Psoas muscle (tissue), 8 donors: Measurements from ENCODE around the gene GDPD5. TPM values are rescaled to one million over a fixed set of nuclear protein-coding genes. Genes with fewer than 3 reads are reported as not detected.
A peak's percentile ranks its signal among the peaks of the same experiment; 100 is the strongest.

Experiments used
- ATAC-seq, 4 donors: fragments of 200-7000 bp; cut with Tn5 transposase; one replicate each; pipeline ENCODE4 v1.9.1; 2020; ENCODE audit warnings: moderate library complexity in 3 of 4, mild to moderate bottlenecking in 2 of 4
- DNase-seq, 2 donors: peaks; one replicate each; pipeline ENCODE4 v3.0.0-alpha.2; 2020
- H3K27ac ChIP-seq: fragments of 200-600 bp; one replicate; pipeline ENCODE4 v1.8.0; 2022
- H3K27me3 ChIP-seq, 3 donors: fragments of 200-600 bp in 1 of 3; one replicate each; pipeline versions ENCODE4 v1.6.1 to v1.8.0; 2013 to 2022; ENCODE audit warnings: low read length in 2 of 3, mild to moderate bottlenecking in 2 of 3, moderate library complexity in 1 of 3; ENCODE audit not compliant: insufficient read depth in 3 of 3
- H3K36me3 ChIP-seq, 2 donors: fragments of 200-600 bp in 1 of 2; one replicate each; pipeline versions ENCODE4 v1.6.1 to v1.8.0; 2013 to 2022; ENCODE audit warnings: low read depth in 1 of 2, mild to moderate bottlenecking in 1 of 2, moderate library complexity in 1 of 2; ENCODE audit not compliant: insufficient read depth in 1 of 2
- H3K4me1 ChIP-seq: fragments of 200-600 bp; one replicate; pipeline ENCODE4 v1.8.0; 2022
- H3K4me3 ChIP-seq: fragments of 200-600 bp; one replicate; pipeline ENCODE4 v1.8.0; 2022; ENCODE audit warnings: mild to moderate bottlenecking
- H3K9me3 ChIP-seq: fragments of 200-600 bp; one replicate; pipeline ENCODE4 v1.8.0; 2022
- CTCF ChIP-seq: fragments of 200-600 bp; IDR thresholded peaks from one replicate; pipeline ENCODE4 v1.8.0; 2022; ENCODE audit warnings: antibody characterized with exemption
- WGBS, 3 donors: extraction: QIAGEN DNeasy Blood & Tissue Kit; methylation state at CpG; one replicate each; pipeline versions ENCODE4 v1.1.6 to v1.1.7; 2013; 5-methylcytosine and 5-hydroxymethylcytosine counted together
- intact Hi-C, 2 donors: fragments of 100-400 bp; cut with DNase I; formaldehyde crosslinking; loops; one replicate each; pipeline versions ENCODE4 v1.11.0 to v1.14.2; 2022
- polyA plus RNA-seq, 3 donors: library from polyadenylated mRNA; stranded (reverse); fragments of 200-250 nt; gene quantifications; one replicate each; pipeline ENCODE4 v1.2.3, GENCODE V29; 2013
- total RNA-seq, 4 donors: library from RNA; stranded (reverse); fragmentation: NEBNext Ultra II Directional in 2 of 4; extraction: Animal tissue kit (Norgen Biotek cat#: 25700) in 2 of 4; gene quantifications; one replicate each; pipeline versions ENCODE4 v1.2.1 to v1.2.4, GENCODE V29; 2021 to 2023
- donor health status: healthy with polysubstance abuse.
- donor health status: DM: no; HTN: no; CAD: no; lungs with moderate emphysema.
- donor health status: Bipolar disorder and iron deficiency.
- donor health status: healthy.
- donor health status: DM: yes; HTN: yes; CAD: no.
- donor health status: DM: no; HTN: no; CAD: no.
- donor health status: DM: no; HTN: no; CAD: no.
- donor health status: DM: yes; HTN: yes; CAD: no.

GDPD5 gene
- total and polyA plus RNA-seq, 7 donors = 2.7 to 16.5 (median 11.5) TPM

DNA sequence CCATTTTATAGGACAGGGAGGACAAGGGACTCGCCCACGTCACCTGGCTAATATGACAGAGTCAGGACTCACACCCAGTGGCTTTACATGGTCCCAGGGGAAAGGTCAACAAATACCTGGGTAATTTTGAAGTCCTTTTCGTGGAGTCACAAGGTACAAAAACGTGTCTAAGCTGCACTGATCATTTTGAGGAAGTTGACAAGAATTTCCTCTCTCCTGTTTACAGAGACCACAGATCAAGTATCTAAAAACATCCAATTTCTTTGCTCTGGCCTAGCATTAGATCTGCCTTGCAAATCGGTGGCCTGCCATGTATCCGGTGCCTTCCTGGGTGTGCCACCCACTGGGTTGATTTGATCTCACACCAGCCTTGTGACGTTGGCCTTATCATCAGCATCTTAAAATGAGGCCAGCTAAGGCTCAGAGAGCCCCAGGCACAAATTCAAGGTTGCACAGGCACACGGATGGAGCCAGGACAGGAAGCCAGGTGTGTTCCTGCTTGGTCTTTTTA lies 17.6 kb downstream of the GDPD5 start:
- intact Hi-C loops = no loop called here
- WGBS, 3 donors = 60 to 71% (median 63%) methylated on average over 8 of the region's 8 CpGs
- no peak for ATAC-seq

DNA sequence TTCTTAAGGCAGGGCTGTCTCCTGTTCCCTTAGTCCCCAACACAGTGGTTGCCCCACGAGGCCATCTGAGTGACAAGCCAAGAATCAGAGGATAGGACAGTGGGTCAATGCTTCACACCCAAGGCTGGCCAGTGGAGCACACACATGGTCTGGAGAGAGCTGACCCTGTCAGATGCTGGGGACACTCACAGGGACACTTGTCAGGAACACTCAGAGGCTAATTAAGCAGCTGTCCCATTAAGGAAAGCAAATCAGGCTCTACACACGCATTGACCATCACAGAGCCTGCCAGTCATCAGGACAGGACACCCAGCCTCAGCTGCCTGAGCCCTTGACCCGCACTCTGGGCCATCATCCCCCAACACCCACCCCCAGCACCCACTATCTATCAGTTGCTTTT lies 18.2 kb downstream of the GDPD5 start:
- no peak for TF ChIP-seq CTCF
- 61 to 78% (median 74%) methylated on average over 3 of the region's 3 CpGs for WGBS, 3 donors
- H3K27ac ChIP-seq = no peak overlapping the region

More for the DNA sequence above, 17.6 kb downstream of the GDPD5 start:
- no peaks in the 10 kb centered on the region for H3K27me3 ChIP-seq
- no peak overlapping the region for H3K4me3 ChIP-seq
- peaks cover 33% of the 10 kb centered on the region for H3K4me1 ChIP-seq
- H3K9me3 ChIP-seq = no peaks in the 10 kb centered on the region
- no peaks in the 10 kb centered on the region for H3K36me3 ChIP-seq
- DNase-seq = no peak
- H3K27ac ChIP-seq = no peak overlapping the region
- no peak for TF ChIP-seq CTCF

DNA sequence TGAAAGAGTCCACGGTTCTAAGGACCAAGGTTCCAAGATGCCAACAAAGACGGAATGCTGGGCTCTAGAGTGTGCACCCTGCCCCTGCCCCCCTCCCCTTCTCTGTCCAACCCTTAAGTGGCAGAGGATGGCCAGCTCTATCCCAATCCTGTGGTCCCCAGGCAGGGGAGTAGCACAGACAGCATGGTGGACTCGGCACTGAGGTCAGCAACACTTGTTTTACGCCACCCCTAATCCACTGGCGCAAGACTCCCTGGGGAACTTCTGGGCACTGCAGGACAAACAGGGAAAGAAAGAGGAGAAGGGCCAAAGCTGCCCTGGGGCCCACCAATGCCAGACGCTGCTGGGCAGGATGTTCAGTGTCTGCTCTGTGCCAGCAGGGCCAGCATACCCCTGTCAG lies 18.9 kb downstream of the GDPD5 start:
- ATAC-seq (peak in 2 of 4 donors; percentile 27 to 37), DNase-seq (no peak)
- H3K27me3 ChIP-seq = no peaks in the 10 kb centered on the region
- TF ChIP-seq CTCF = no peak
- no peak overlapping the region for H3K27ac ChIP-seq
- H3K4me3 ChIP-seq = no peak overlapping the region
- intact Hi-C loops = no loop called here
- 46 to 75% (median 61%) methylated on average over 6 of the region's 6 CpGs for WGBS, 3 donors
- no peaks in the 10 kb centered on the region for H3K36me3 ChIP-seq
- H3K9me3 ChIP-seq = no peaks in the 10 kb centered on the region
- H3K4me1 ChIP-seq = peaks cover 33% of the 10 kb centered on the region

More for the DNA sequence above, 18.2 kb downstream of the GDPD5 start:
- Histone ChIP-seq H3K4me3 (no peak overlapping the region), H3K27me3 (no peaks in the 10 kb centered on the region), H3K9me3 (no peaks in the 10 kb centered on the region), H3K36me3 (no peaks in the 10 kb centered on the region), H3K4me1 (peaks cover 33% of the 10 kb centered on the region)
- ATAC-seq (peak in 1 of 4 donors; percentile 14), DNase-seq (no peak)
- intact Hi-C loops = no loop called here

DNA sequence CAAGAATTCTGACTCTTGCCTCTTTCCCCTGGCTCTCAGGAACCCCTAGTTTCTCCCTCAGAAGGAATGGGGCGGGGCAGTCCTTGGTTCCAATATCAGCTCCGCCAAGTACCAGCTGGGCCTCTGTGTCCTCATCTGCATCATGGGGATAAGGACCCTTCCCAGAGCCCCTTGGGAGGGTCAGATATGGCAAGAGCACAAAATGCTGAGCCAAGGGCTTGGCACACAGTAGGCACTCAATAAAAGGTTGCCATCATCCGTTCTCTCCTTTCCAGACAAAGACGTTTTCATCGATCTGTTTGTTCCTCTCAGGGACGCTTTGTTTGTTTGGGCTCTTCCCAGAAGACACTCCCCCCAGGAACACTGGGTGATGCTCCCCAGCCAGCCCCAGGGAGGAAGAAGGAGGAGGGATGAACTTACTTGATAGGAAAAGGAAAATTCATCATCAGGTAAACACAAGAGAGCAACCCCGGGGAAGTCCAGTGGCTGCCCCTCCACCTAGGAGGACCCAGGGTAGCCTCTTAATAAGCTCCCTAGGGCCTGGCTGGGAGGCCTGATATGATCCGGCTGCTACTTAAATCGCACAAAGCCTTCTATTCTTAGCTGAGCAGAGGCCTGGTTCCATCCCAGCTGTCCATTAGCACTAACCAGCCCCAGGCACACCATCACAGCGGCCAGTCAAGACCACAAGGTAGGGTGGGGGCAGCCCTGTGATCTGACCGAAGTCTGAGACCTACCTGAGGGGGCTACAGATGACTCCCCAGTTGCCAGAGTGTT lies 19.6 kb downstream of the GDPD5 start:
- no peak overlapping the region for H3K4me3 ChIP-seq
- WGBS, 3 donors = 38 to 47% (median 38%) methylated on average over 11 of the region's 11 CpGs
- H3K27me3 ChIP-seq = no peaks in the 10 kb centered on the region
- H3K27ac ChIP-seq = no peak overlapping the region
- H3K4me1 ChIP-seq = peaks cover 33% of the 10 kb centered on the region
- DNase-seq (no peak), ATAC-seq (peak; percentile 65 to 87 (median 76))
- no peaks in the 10 kb centered on the region for H3K9me3 ChIP-seq
- H3K36me3 ChIP-seq = no peaks in the 10 kb centered on the region
- no peak for TF ChIP-seq CTCF
- intact Hi-C loops = no loop called here
